HEK293T (cell line): ENCODE results near the gene SIK2.

Source experiments
- ELF4 ChIP-seq: fragments of 450-650 bp; IDR thresholded peaks from 2 replicates; pipeline ENCODE4 v1.6.1; 2017; ENCODE audit warnings: antibody characterized with exemption
- FOXA1 ChIP-seq: fragments of 450-650 bp; IDR thresholded peaks from 2 replicates; pipeline ENCODE4 v1.6.1; 2016; ENCODE audit warnings: mild to moderate bottlenecking
- FOXK2 ChIP-seq: fragments of 450-650 bp; IDR thresholded peaks from 2 replicates; pipeline ENCODE4 v1.6.1; 2016; ENCODE audit warnings: mild to moderate bottlenecking
- FOXM1 ChIP-seq: fragments of 450-650 bp; IDR thresholded peaks from 2 replicates; pipeline ENCODE4 v1.6.1; 2017; ENCODE audit warnings: mild to moderate bottlenecking, borderline replicate concordance
- HDGF ChIP-seq: fragments of 450-650 bp; IDR thresholded peaks from 2 replicates; pipeline ENCODE4 v1.6.1; 2017; ENCODE audit warnings: antibody characterized with exemption, borderline replicate concordance
- LEF1 ChIP-seq: fragments of 450-650 bp; IDR thresholded peaks from 2 replicates; pipeline ENCODE4 v1.6.1; 2017; ENCODE audit warnings: mild to moderate bottlenecking, borderline replicate concordance
- SP1 ChIP-seq: fragments of 450-650 bp; IDR thresholded peaks from 2 replicates; pipeline ENCODE4 v1.6.1; 2017
- SUZ12 ChIP-seq: fragments of 450-650 bp; IDR thresholded peaks from 2 replicates; pipeline ENCODE4 v1.6.1; 2016; ENCODE audit warnings: mild to moderate bottlenecking
- TARDBP ChIP-seq: fragments of 450-650 bp; IDR thresholded peaks from 2 replicates; pipeline ENCODE4 v1.6.1; 2016
- ZNF384 ChIP-seq: fragments of 450-650 bp; IDR thresholded peaks from 2 replicates; pipeline ENCODE4 v1.6.1; 2016
- TF ChIP-seq, protein P1 (sequence below): fragments of 450-650 bp; IDR thresholded peaks from 2 replicates; pipeline ENCODE4 v1.6.1; 2016

DNA sequence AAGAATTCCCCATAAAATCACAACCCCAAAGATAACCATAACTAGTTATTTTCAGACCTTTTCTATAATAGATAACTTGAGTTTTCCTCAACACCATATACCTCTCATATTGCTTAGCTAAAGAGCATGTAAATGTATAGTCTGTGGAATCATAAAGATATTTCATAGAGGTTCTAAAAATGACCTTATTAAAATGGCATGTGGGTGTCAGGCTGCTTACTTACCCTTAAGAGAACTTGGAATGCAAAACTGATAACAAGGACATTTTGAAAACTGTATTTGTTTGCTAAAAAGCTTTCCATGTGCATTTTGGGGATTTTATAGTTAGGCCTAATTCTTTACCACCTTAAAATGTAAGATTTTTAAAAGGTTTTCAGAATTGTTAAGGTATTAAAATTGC lies 4.7 kb downstream of the SIK2 start:
- no peak for TF ChIP-seq LEF1
- no peak for TF ChIP-seq SP1
- no peak for TF ChIP-seq ZNF384
- no peak for TF ChIP-seq FOXK2
- no peak for TF ChIP-seq ELF4
- no peak for TF ChIP-seq SUZ12
- TF ChIP-seq TARDBP: no peak
- no peak for TF ChIP-seq HDGF
- TF ChIP-seq FOXM1: no peak
- no peak for TF ChIP-seq FOXA1
- TF ChIP-seq, protein P1, sequence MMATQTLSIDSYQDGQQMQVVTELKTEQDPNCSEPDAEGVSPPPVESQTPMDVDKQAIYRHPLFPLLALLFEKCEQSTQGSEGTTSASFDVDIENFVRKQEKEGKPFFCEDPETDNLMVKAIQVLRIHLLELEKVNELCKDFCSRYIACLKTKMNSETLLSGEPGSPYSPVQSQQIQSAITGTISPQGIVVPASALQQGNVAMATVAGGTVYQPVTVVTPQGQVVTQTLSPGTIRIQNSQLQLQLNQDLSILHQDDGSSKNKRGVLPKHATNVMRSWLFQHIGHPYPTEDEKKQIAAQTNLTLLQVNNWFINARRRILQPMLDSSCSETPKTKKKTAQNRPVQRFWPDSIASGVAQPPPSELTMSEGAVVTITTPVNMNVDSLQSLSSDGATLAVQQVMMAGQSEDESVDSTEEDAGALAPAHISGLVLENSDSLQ: no peak
